Hematopoietic multipotent progenitor cell treated with erythropoietin and hydrocortisone succinate and interleukin-3 and kit ligand, for 8 days (in vitro differentiated cells): ENCODE data around the gene GAB3.
A peak's percentile ranks its signal among the peaks of the same experiment; 100 is the strongest.
"Not testable (repeated sequence)": the region's sequence is repeated elsewhere in the genome, so short reads cannot be mapped to it uniquely, and the experiment has no call there.

Experiments
- DNase-seq: peaks from one replicate; pipeline ENCODE4 v3.0.0-alpha.2; 2015

The GAB3 gene

GRCh38 chrX:154719132-154719675 is 31.7 kb downstream of the GAB3 start:
- DNase-seq, result no peak

GRCh38 chrX:154718616-154719015 is 32.3 kb downstream of the GAB3 start:
- DNase-seq, result peak; percentile 24

GRCh38 chrX:154717824-154718223 is 33.1 kb downstream of the GAB3 start:
- DNase-seq, result peak; percentile 44

DNA sequence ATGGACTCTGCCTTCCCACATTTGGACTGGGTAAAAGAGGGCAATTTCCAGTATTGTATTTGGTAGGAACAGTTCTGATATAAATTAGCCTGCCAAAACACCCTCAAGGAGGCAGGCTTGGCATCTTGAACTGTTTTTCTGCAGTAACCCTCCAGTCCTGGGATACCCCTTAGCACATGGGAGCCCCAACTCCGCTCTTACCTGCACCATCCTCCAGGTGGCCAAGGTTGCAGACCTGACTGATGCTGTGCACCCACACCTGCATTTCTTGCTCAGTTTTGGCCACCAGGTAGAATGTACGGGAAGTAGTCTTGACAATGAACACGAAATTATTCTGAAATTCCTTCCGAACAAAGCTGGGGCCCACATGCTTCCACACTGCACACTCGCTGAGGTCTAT is 35.1 kb downstream of the GAB3 start:
- DNase-seq, result no peak

- DNase-seq, result peak; percentile 65
Measured at GRCh38 chrX:154714925-154715324, 36.0 kb downstream of the GAB3 start.

- DNase-seq, result no peak
Measured at GRCh38 chrX:154712781-154713740, 37.8 kb downstream of the GAB3 start.

- no peak for DNase-seq
Measured at GRCh38 chrX:154711264-154711663, 39.6 kb downstream of the GAB3 start.

- DNase-seq, result no peak
Measured at GRCh38 chrX:154710309-154710708, 40.6 kb downstream of the GAB3 start.

- no peak for DNase-seq
Measured at GRCh38 chrX:154698630-154699248, 52.1 kb downstream of the GAB3 start.

- no peak for DNase-seq
Measured at GRCh38 chrX:154696676-154697045, 54.2 kb downstream of the GAB3 start.

GRCh38 chrX:154695911-154696675 is 54.8 kb downstream of the GAB3 start:
- DNase-seq, result no peak

DNA sequence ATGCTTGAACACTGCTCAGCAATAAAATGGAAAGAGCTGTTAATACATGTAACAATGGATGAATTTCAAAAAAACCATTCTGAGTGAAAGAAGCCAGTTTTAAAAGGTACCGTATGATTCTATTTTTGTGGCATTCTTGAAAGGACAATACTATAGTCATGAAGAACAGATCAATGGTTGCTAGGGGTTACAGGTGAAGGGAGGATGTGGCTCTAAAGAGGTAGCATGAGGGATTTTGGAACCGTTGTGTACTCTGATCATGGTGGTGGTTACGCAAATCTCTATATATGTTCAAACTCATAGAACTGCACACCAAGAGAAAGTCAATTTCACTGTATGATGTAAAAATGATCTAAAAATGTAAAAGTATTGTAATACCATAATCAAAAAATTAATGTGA is 57.5 kb downstream of the GAB3 start:
- no peak for DNase-seq

DNA sequence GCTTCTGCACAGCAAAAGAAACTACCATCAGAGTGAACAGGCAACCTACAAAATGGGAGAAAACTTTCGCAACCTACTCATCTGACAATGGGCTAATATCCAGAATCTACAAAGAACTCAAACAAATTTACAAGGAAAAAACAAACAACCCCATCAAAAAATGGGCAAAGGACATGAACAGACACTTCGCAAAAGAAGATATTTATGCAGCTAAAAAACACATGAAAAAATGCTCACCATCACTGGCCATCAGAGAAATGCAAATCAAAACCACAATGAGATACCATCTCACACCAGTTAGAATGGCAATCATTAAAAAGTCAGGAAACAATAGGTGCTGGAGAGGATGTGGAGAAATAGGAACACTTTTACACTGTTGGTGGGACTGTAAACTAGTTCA is 60.4 kb downstream of the GAB3 start:
- not testable (repeated sequence) for DNase-seq

GRCh38 chrX:154672084-154672483 is 78.8 kb downstream of the GAB3 start:
- DNase-seq, result not testable (repeated sequence)

DNA sequence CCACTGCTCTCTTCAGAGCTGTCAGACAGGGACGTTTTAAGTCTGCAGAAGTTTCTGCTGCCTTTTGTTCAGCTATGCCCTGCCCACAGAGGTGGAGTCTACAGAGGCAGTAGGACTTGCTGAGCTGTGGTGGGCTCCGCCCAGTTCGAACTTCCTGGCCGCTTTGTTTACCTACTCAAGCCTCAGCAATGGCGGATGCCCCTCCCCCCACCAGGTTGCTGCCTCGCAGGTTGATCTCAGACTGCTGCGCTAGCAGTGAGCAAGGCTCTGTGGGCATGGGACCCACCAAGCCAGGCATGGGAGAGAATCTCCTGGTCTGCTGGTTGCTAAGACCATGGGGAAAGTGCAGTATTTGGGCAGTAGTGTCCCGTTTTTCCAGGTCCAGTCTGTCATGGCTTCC is 80.0 kb downstream of the GAB3 start:
- not testable (repeated sequence) for DNase-seq

DNA sequence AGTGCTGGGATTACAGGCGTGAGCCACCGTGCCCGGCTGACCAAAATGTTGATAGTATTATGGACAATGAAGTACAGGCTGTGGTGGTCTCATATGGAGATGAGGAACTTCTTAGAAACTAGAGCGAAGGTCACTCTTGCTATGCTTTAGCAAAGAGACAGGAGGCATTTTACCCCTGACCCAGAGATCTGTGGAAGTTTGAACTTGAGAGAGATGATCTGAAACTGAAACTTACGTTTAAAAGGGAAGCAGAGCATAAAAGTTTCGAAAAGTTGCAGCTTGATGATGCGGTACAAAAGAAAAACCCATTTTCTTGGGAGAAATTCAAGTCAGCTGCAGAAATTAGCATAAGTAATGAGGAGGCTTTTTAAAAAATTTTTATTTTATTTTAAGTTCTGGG is 89.0 kb downstream of the GAB3 start:
- no peak for DNase-seq

- no peak for DNase-seq
Measured at GRCh38 chrX:154661170-154661569, 89.7 kb downstream of the GAB3 start.

- no peak for DNase-seq
Measured at GRCh38 chrX:154660541-154660940, 90.3 kb downstream of the GAB3 start.

- no peak for DNase-seq
Measured at GRCh38 chrX:154658957-154659356, 91.9 kb downstream of the GAB3 start.

- no peak for DNase-seq
Measured at GRCh38 chrX:154658187-154658586, 92.7 kb downstream of the GAB3 start.

- no peak for DNase-seq
Measured at GRCh38 chrX:154657226-154657805, 93.6 kb downstream of the GAB3 start.

GRCh38 chrX:154655786-154656185 is 95.1 kb downstream of the GAB3 start:
- DNase-seq, result no peak

GRCh38 chrX:154655346-154655745 is 95.5 kb downstream of the GAB3 start:
- DNase-seq, result no peak
